GM06990 (cell line): ENCODE measurements around the gene GADD45B.

Experiments used
- DNase-seq: peaks from one replicate; pipeline ENCODE4 v3.0.0-alpha.2; 2011; ENCODE audit not compliant: insufficient read length; ENCODE audit errors: extremely low read depth
- H3K27me3 ChIP-seq: replicated peaks from 2 replicates; pipeline ENCODE4 v1.6.0; 2011; ENCODE audit warnings: low read length; ENCODE audit not compliant: control insufficient read depth, insufficient read depth
- H3K36me3 ChIP-seq: 2 replicates; pipeline ENCODE4 v1.5.1; 2011; ENCODE audit warnings: low read length; ENCODE audit not compliant: control insufficient read depth, insufficient read depth
- H3K4me3 ChIP-seq: replicated peaks from 2 replicates; pipeline ENCODE4 v1.5.1; 2011; ENCODE audit warnings: low read depth, mild to moderate bottlenecking, control low read depth, low read length
- CTCF ChIP-seq: IDR thresholded peaks from 2 replicates; pipeline ENCODE4 v1.5.1; 2011; ENCODE audit warnings: low read length, control low read depth, mild to moderate bottlenecking, inconsistent platforms; ENCODE audit not compliant: insufficient read depth, poor library complexity, severe bottlenecking

The GADD45B gene

DNA sequence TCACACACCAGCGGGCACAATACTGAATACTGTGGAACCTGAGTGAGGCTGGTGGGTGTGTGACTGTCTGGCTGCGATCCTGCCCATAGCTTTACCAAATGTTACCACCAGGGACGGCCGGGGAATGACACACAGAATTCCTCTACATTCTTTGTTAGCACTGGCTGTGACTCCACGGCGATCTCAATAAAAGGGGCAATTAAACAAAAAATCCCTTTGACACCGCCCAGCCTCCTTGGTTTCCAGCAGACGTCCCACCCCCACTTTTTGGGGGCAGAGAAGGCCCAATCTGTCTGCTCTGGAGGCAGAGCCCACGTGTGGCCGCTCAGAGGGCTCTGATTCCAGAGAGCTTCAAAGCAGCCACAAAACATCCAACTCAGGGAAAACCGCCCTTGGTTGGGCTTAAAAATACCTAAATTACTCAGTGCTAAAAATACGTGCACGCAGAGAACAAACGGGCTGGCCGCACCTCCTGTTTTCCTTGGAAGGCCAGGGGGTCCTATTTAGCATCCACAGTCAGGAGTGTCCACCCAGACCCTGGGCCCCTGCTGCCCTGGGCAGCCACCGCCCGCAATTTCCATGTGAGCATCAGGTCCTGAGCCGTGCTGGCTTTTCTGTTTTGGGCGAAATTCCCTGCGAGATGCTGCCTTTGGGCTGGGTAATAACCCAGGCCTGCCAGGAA lies 47.8 kb downstream of the GADD45B start:
- Histone ChIP-seq H3K27me3 (no peaks in the 10 kb centered on the region), H3K4me3 (no peak overlapping the region)
- DNase-seq: no peak

DNA sequence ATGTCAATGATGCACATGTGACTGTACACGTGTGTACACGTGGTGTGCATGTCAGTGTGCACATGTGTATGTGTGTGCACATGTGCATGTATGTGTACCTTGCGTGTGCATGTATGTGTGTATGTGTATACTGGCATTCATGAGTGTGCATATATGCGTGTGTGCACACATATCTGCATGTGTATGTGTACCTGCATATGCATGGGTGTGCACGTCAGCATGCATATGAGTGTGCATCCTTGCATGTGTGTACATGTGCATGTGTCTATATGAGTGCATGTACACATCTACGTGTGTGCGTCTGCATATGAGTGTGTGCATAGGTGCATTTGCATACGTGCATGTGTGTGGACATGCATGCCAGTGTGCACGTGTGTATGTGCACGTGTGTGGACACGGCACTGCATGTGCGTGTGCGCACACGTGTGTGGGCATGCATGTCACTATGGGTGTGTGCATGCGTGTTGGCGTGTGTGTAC lies 48.5 kb downstream of the GADD45B start:
- no peaks in the 10 kb centered on the region for H3K27me3 ChIP-seq
- TF ChIP-seq CTCF: no peak
- no peak overlapping the region for H3K4me3 ChIP-seq
- H3K36me3 ChIP-seq: no peaks in the 10 kb centered on the region; the same call in none of the 2 replicates
- no peak for DNase-seq

More for the DNA sequence above, 47.8 kb downstream of the GADD45B start:
- no peak for TF ChIP-seq CTCF
- no peaks in the 10 kb centered on the region; the same call in none of the 2 replicates for H3K36me3 ChIP-seq

DNA sequence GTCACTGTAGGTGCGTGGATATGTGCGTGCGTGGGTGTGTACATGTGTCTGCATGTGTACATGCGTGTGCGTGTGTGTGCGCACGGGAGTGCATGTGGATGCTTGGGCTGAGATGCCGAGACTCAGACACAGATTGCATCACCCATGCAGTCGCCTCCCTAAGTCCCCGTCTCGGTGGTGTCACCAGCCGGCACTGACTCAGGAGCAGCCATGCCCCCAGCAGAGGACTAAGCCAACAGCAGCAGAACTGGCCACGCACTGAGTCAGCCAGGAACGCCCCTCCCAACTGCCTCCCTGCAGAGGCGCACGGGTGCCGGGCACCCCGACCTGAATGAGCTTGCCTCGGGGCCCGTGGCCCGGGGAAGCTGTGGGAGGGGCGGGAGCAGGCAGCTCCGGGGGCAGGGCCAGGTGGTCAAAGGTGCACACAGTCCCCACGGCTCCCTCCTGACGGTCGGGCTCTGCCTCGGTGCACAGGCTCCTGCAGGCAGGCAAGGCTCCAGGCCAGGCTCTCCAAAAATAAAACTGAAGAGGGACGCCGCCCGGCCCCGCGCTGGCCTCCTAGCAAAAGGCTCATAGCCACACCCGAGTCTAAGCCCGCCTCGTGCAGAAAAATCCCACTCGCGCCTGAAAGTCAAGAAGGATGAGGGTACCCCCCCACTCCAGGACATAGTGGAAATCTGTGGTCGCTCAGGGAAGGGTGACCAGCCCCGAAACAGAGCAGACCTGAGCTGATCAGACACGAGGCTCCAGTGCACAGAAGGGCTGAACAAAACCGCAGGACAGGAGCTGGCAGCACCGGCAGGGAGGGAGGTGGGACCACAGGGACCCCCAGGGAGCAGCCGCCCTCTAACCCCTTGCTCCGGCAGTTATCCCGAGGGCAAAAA lies 49.2 kb downstream of the GADD45B start:
- Histone ChIP-seq H3K36me3 (no peaks in the 10 kb centered on the region; the same call in none of the 2 replicates), H3K27me3 (no peaks in the 10 kb centered on the region), H3K4me3 (peak overlapping the region; percentile 12)
- peak; percentile 61 for DNase-seq
- TF ChIP-seq CTCF: no peak

GRCh38 chr19:2527171-2527570 lies 51.2 kb downstream of the GADD45B start:
- Histone ChIP-seq H3K27me3 (no peaks in the 10 kb centered on the region), H3K36me3 (no peaks in the 10 kb centered on the region; the same call in none of the 2 replicates), H3K4me3 (no peak overlapping the region)
- TF ChIP-seq CTCF: no peak
- no peak for DNase-seq

- DNase-seq: no peak
- Histone ChIP-seq H3K27me3 (no peaks in the 10 kb centered on the region), H3K36me3 (no peaks in the 10 kb centered on the region; the same call in none of the 2 replicates), H3K4me3 (no peak overlapping the region)
- TF ChIP-seq CTCF: no peak
These were observed 51.8 kb downstream of the GADD45B start for GRCh38 chr19:2527686-2528085.
